ENCODE results near the gene SMG9. TPM values are rescaled to one million over a fixed set of nuclear protein-coding genes. Genes with fewer than 3 reads are reported as not detected.

SMG9 gene
- total RNA-seq, 1 experiment from 2014 or later: 49.9 TPM

- intact Hi-C loops (cut with micrococcal nuclease; ENCODE audit: unreplicated experiment): no loop called here
- Histone ChIP-seq H3K27ac (ENCODE audit: low read length) (no peak overlapping the region), H3K27me3 (ENCODE audit: control insufficient read depth, insufficient read depth, low read length) (no peaks in the 10 kb centered on the region), H3K4me1 (ENCODE audit: control insufficient read depth, insufficient read depth, low read length) (peaks cover 6% of the 10 kb centered on the region), H3K4me3 (ENCODE audit: low read depth in 2 of 2, low read length in 2 of 2) (no peak overlapping the region), H3K36me3 (ENCODE audit: control insufficient read depth, insufficient read depth, low read length) (peaks cover 11% of the 10 kb centered on the region), H3K9me3 (ENCODE audit: control insufficient read depth, insufficient read depth, low read depth, low read length) (no peaks in the 10 kb centered on the region)
- BruUV-seq (replicated peaks): no TSS peak
- TF ChIP-seq REST (IDR thresholded peaks at IDR 0.05; ENCODE audit: insufficient read depth in 1 of 2, low read depth in 2 of 2, low read length in 1 of 2) (no peak), SIN3A (IDR thresholded peaks at IDR 0.05; ENCODE audit: borderline replicate concordance, insufficient read depth, low read depth, low read length) (no peak), CTCF (IDR thresholded peaks at IDR 0.05) (no peak), POLR2AphosphoS5 (IDR thresholded peaks at IDR 0.05; ENCODE audit: low read depth, low read length) (no peak), TCF7L2 (IDR thresholded peaks at IDR 0.05; ENCODE audit: low read depth, low read length) (no peak)
- in situ Hi-C loops (cut with HindIII; ENCODE audit: low pct_unique_long_range_greater_than_20kb, low sequenced_read_pairs): no loop called here
- POLR2A ChIA-PET: no interaction called here
- CTCF ChIA-PET: no interaction called here
- ATAC-seq (no peak), DNase-seq (ENCODE audit: low read depth, low spot score) (no peak)
Observed at GRCh38 chr19:43749152-43749551, 5.6 kb downstream of the SMG9 start.

GRCh38 chr19:43748685-43749084 is 6.1 kb downstream of the SMG9 start:
- ChIA-PET CTCF (no interaction called here), POLR2A (no interaction called here)
- TF ChIP-seq TCF7L2 (IDR thresholded peaks at IDR 0.05; ENCODE audit: low read depth, low read length) (no peak), SIN3A (IDR thresholded peaks at IDR 0.05; ENCODE audit: borderline replicate concordance, insufficient read depth, low read depth, low read length) (no peak), CTCF (IDR thresholded peaks at IDR 0.05) (no peak), POLR2AphosphoS5 (IDR thresholded peaks at IDR 0.05; ENCODE audit: low read depth, low read length) (no peak), REST (IDR thresholded peaks at IDR 0.05; ENCODE audit: insufficient read depth in 1 of 2, low read depth in 2 of 2, low read length in 1 of 2) (no peak)
- in situ Hi-C loops (cut with HindIII; ENCODE audit: low pct_unique_long_range_greater_than_20kb, low sequenced_read_pairs) (no loop called here), intact Hi-C loops (cut with micrococcal nuclease; ENCODE audit: unreplicated experiment) (no loop called here)
- H3K9me3 ChIP-seq (ENCODE audit: control insufficient read depth, insufficient read depth, low read depth, low read length): no peaks in the 10 kb centered on the region
- H3K27me3 ChIP-seq (ENCODE audit: control insufficient read depth, insufficient read depth, low read length): no peaks in the 10 kb centered on the region
- H3K4me3 ChIP-seq (ENCODE audit: low read depth in 2 of 2, low read length in 2 of 2): no peak overlapping the region
- peaks cover 11% of the 10 kb centered on the region for H3K36me3 ChIP-seq (ENCODE audit: control insufficient read depth, insufficient read depth, low read length)
- BruUV-seq (replicated peaks): no TSS peak
- no peak overlapping the region for H3K27ac ChIP-seq (ENCODE audit: low read length)
- DNase-seq (ENCODE audit: low read depth, low spot score) (no peak), ATAC-seq (no peak)
- H3K4me1 ChIP-seq (ENCODE audit: control insufficient read depth, insufficient read depth, low read length): peaks cover 6% of the 10 kb centered on the region
